Measurements from ENCODE around the gene RWDD4.

DNA sequence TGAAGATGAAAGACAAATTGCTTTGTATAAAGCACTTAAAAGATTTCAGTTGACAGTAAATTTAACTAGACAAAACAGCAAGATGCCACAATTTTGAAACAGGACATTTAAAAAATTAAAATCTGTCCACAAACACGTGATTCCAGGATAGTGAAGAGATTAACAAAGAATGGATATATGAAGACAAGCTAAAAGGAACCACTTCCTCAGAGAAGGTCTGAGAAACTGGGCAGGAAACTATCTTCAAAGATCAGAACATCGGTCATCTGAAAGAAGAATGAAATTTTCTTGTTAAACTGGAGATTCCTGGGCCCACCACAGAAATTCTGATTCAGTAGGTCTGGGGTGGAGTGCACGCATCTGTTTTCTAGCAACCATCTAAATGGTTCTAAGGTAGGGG, 1.4 kb downstream of the RWDD4 start:
- TF ChIP-seq, protein P1, sequence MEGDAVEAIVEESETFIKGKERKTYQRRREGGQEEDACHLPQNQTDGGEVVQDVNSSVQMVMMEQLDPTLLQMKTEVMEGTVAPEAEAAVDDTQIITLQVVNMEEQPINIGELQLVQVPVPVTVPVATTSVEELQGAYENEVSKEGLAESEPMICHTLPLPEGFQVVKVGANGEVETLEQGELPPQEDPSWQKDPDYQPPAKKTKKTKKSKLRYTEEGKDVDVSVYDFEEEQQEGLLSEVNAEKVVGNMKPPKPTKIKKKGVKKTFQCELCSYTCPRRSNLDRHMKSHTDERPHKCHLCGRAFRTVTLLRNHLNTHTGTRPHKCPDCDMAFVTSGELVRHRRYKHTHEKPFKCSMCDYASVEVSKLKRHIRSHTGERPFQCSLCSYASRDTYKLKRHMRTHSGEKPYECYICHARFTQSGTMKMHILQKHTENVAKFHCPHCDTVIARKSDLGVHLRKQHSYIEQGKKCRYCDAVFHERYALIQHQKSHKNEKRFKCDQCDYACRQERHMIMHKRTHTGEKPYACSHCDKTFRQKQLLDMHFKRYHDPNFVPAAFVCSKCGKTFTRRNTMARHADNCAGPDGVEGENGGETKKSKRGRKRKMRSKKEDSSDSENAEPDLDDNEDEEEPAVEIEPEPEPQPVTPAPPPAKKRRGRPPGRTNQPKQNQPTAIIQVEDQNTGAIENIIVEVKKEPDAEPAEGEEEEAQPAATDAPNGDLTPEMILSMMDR (conservative IDR thresholded peaks at IDR 0.05; ENCODE audit: low read depth, low read length) = no peak
- no peak for TF ChIP-seq EZH2 (IDR thresholded peaks at IDR 0.05; ENCODE audit: low read length, unreplicated experiment)

Measured in PC-3 (cell line).